HG03196 (cell line): Measurements from ENCODE around the gene DLGAP1.
A peak's percentile ranks its signal among the peaks of the same experiment; 100 is the strongest.
"Not testable (repeated sequence)": the region's sequence is repeated elsewhere in the genome, so short reads cannot be mapped to it uniquely, and the experiment has no call there.

Experiments
- ATAC-seq: cut with Tn5 transposase; IDR thresholded peaks from one replicate; pipeline ENCODE4 v1.9.1; 2021; ENCODE audit not compliant: unreplicated experiment

The DLGAP1 gene

DNA sequence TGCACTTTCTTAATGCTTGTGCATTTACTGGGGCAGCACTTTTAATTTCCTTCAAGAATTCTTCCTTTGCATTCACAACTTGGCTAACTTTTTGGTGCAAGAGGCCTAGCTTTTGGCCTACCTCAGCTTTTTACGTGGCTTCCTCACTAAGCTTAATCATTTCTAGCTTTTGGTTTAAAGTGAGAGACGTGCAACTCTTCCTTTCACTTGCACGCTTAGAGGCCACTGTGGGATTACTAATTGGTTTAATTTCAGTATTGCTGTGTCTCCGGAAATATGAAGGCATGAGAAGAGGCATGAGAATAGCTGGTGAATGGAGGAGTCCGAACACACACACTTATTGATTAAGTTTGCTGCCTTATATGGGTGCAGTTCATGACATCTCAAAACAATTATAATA, 354.1 kb downstream of the DLGAP1 start:
- no peak for ATAC-seq

DNA sequence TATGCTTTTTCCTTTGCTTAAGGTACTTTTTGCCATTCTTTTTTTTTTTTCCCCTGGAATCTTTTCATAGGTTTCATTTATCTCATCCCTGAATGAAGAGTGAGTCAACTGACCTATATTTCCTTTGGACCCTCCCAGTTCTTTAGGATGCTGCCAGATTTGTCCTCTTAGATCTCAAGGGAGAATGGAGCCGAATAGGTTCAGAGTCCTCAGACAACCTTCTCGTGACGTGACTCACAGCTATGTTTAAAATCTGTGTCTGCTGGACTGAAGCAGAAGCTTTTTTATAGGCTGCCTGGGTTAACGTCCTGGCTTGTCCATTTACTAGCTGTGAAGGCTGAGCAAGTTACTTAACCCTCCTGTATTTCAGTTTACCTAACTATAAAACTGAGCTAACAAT, 358.6 kb downstream of the DLGAP1 start:
- no peak for ATAC-seq

DNA sequence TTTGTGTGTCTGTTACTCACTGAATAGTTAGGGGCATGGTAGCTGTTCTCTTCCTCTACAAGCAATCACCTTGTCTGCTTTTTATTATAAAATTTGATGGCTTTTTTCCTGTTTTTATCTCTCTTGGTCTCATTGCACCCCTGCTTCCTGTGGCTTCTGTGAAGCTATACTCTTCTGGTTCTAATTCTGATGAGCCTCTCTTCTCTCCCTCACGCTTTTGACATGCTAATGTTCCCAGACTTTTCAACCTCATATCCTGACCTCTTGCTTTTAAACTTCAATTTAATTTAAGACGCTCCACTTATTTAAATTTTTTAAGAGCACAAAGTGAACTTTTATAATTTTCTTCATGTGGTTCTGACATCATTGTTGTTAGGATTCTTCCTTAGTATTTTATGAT, 361.4 kb downstream of the DLGAP1 start:
- ATAC-seq = no peak

DNA sequence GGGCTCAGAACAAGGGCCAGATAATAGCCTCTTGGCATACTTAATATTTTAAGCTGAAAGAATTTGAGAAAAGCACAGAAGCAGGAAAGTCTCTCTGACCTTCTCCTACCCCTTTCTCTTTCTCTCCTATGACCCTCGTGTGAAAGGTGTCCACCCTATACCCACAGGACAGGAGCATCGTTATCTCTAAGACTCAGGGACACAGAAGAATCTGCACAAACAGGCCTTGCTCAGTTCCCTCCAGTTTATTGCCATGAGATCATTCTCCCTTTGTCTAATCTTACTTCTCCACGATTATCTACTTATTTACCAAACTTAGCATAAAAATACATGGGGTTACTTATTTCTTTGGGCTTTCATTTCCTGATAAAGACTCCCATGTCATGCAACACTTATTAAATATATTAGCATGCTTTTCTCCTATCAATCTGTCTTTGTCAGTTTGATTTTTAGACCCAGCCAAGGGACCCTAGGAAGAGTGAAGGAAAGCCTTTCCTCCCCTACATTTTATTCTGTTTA, 370.7 kb downstream of the DLGAP1 start:
- no peak for ATAC-seq

DNA sequence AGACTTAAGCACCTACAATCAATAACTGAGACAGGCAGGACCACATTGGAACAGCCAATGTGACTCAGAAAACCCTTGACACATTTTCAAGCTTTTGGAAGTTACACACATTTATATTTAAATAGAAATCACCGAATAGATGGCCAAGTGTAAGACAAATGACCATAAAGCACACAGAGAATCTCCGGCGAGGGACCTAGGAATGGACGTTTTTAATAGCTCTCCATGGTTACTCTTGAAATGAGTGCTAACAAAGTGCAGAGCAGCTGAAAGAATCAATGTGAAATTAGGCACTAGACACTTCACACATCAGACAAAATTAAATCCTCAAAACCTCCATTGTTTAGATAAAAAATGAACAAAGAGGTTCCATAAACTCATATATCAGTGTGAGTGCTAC, 376.9 kb downstream of the DLGAP1 start:
- ATAC-seq = no peak

DNA sequence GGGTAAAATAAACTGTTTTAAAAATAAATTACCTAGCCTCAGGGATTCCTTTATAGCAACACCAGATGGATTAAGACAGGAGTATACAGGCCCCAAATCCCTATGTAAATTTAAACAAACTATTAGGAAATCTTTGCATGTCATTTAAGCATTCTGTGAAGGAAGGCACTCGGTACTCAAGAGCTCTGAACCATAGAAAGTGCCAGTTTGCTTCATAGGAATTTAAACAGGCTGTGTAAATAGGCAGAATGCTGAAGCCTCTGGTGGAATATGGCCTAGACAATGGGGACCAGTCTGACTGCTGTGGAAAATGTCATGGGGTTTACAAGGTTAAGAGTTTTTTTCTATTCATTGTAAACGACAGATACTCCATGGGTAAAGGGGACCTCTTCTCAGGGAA, 377.4 kb downstream of the DLGAP1 start:
- ATAC-seq = no peak

DNA sequence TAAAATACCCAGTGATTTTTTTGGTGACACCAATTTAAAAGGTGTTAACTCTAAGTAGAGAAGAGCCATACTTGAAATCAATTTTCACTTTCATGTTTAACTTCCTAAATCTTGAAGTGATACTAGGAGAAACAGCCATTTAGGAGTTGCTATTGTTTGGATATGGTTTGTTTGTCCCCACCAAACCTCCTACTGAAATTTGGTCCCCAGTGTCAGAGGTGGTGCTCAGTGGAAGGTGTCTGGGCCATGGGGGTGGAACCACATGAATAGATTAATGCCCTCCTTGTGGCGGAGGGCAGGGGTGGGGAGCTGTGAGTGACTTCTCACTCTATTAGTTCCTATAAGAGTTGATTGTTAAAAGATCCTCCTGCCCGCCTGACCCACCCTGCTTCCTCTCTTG, 377.9 kb downstream of the DLGAP1 start:
- no peak for ATAC-seq

DNA sequence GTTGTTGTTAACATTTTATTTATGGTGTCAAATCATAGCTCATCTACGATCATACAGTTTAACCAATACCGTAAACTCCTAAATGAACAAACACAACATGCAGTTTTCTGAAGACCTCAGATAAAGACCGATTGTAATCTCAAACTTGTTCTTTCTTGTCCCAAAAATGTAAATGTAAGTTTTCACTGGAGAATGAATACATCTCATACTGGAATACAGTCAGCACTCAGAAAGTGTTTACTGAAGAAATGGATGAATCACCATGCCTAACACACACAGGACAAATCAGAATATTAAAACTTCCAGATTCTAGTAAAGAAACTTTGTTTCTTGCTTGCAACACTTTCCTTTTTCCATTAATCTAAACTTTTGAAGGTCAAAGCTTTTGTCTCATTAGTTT, 380.5 kb downstream of the DLGAP1 start:
- no peak for ATAC-seq

DNA sequence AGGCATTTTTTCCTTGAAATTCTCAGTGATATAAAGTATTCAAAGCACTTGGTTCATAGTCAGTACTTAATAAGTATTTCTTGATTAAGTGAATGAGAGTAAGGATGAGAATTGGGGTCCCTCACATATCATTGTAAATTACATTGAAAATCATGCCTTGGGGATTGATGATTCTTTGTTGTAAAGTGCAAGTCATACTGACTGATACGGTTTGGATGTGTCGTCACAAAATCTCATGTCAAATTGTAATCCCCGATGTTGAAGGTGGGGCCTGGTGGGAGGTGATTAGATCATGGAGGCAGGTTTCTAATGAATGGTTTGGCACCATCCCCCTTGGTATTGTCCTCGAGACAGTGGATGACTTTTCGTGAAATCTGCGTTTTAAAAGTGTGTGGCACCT, 385.9 kb downstream of the DLGAP1 start:
- ATAC-seq = no peak

DNA sequence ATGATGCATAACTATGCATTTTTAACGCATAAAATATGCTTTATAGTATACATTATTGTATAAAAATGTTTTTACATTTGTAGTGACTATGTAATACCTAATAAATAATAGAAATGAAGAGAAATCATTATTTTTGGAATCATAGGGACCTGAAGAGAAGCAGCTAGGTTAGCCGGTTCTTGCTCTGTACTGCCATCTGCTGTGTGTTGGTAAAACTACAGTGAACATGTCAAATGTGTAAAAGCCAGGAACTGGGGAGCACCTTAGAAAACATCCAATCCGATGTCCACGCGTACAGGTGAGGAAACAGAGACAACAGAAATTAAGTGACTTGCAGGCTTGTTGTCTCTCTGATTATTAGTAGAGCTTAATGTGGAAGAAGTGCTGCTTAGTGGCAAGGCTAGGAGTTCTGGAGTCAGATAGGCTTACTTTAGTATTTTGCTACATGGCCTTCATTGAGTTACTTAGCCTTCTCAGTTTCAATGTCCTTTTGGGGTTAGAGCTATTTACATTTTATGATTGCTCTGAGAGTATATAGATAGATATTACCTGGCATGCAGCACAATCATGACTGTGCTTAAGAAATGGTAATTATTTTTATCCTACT, 386.5 kb downstream of the DLGAP1 start:
- ATAC-seq = no peak

DNA sequence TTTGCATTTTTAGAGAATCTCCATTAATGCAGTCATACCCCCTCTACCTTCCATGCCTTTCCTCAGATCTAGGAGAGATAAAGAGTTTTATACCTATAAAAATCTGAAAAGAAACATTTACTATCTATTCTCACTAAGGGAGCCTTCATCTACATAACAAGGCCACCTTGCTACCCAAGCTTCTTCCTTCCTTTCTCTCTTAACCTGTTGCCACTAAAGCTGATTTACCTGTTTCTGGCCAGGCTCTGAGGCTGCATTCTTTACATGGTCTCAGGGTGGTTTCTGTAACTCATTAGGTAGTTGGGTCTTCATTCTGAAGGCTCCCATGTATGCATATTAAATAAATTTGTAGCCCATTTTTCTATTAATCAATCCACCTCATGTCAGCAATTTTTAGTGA, 391.6 kb downstream of the DLGAP1 start:
- no peak for ATAC-seq

DNA sequence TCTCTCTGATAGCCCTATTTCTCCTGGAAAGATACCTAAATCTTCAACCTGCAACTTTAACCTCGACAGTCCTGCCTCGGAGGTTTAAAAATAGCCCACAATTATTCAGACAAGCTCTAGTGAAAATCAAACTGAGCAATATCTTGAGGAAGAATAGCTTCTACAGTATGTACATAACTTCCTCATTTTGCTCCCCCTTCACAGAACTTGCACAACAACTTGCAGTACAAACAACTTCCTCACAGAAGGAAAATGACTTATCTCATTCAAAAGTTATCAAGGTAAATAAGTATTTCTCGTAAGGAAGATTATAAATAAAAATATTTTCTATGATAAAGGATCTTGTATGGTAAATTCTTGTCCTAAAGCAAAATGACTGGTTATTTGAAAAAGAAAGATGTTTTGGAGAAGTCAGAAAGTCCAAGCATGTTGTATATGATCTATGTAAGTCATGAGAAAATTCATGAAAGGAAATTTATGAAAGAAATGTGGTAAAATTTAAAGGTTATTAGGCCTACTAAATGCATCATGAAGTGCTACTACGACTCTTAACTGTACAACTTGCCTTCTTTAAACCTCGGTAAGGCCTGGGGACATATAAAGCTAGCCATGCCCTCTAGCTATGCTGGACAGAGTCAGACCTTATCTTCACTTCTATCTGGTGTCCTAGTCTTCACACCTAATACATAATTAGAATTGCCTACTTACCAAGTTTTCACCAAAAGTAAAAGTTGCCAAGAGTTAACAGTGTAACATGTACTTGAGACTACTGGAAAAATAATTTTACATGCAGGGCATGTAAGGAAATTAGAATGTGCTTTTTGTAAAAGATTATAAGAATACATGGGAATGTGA, 394.5 kb downstream of the DLGAP1 start:
- ATAC-seq = no peak

DNA sequence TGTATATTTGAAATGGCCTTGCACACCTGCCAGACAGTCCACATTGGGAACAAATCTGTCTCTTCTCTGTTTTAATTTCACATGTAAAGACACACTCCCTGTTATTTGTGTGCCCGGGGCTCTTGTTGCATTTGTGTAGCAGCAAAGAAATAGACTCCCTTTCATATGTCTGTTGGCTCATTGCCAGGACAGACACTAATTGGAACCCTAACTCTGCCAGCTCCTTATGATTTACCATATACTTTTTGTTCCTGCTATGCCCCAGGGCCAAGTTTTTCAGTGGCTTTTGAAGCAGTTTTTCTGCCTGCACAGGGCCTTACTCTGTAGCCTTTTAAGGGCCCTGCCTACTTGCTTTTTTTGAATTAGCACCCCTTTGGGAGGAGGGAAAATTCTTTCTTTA, 396.9 kb downstream of the DLGAP1 start:
- ATAC-seq = no peak

DNA sequence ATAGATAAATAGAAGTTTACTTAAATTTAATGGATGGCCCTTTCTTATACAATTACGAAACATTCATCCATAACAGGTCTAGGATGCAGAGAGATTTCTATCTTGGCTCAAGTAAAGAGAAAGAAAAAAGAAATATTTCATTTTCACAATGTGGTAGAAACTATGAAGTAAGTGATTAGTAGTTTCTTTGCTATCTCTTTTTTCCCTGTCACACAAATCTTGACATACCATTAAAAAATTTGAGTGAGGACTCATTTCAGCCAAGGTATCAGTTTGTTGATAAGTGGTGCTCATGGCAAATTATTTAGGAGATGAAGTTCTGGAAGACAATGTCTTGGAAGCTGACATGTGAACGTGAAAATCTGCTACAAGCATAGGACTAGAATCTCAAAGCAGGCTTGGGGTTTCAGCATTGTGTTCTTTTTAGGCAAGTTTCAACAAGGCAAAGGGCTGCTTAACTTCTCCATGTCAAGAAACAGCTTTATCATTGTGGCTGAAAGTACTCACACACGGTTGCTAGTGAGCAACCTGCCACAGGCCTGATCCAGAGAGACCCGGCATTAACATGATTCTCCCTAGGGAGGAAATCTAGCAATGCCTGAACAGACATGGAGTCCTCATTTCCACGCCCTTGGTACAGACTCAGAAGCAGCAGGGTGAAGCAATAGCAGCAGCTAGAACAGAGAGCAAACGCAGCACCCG, 414.6 kb downstream of the DLGAP1 start:
- no peak for ATAC-seq

DNA sequence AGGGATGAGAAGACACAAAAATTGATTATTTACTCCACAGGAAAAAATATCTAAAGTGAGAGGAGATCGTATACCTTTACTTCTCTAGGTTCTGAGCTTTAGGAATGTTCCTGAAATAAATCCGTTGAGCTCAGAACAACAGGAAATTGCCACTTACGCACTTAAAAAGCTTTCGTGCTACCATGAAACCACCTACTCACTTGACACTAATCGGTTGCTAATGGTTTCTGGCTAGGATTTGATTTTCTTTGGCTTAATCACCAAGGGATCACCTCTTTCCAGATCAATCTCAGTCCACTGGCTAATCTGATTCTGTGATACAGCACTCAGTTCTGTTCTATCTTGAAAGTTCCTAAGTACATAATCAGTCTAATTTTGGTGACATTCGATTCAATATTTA, 419.6 kb downstream of the DLGAP1 start:
- ATAC-seq = no peak

DNA sequence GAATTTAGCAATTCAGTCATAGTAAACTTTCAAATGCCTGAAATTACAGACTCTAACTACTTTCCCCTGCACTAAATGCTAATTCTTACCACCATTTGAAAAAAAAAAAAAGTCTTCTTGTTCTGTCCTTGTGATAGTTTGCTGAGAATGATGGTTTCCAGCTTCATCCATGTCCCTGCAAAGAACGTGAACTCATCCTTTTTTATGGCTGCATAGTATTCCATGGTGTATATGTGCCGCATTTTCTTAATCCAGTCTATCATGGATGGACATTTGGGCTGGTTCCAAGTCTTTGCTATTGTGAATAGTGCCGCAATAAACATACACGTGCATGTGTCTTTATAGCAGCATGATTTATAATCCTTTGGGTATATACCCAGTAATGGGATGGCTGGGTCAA, 420.3 kb downstream of the DLGAP1 start:
- ATAC-seq = not testable (repeated sequence)

DNA sequence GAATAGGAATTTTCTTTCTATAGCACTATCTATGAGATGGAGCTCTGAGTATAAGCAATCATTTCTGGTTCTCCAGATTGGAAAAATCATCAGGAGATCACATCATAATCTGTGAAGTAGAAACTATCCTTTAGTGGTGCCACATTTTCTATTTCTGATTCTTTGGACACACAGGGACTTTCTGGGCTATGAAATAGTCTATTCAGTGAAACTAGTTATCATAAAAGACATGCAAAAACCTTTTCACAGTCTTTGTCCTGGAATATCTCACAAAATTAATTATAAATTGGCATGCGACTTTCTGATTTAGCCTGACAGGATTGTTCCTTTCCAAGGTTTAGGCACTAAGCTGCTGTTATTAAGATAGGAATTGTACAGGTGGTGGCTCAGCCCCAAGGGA, 428.6 kb downstream of the DLGAP1 start:
- no peak for ATAC-seq

DNA sequence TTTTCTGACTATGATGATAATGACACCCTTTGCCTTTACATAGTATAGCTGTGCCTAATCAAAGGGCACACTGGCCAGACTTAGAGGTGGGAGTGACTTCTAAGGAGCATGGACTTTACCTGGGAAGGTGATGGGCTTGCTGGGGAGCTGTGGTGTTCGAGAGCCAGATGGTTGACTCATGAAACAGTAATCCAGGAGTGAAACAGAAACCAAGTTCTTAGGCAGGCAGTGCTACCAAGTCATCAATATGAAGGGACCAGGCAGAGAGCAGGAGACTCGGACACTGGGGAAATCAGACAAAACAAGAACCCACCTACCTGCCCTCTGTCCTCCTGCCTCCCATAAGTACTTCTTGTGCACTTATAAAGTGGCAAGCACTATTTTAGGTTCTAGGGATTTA, 430.4 kb downstream of the DLGAP1 start:
- ATAC-seq = no peak

DNA sequence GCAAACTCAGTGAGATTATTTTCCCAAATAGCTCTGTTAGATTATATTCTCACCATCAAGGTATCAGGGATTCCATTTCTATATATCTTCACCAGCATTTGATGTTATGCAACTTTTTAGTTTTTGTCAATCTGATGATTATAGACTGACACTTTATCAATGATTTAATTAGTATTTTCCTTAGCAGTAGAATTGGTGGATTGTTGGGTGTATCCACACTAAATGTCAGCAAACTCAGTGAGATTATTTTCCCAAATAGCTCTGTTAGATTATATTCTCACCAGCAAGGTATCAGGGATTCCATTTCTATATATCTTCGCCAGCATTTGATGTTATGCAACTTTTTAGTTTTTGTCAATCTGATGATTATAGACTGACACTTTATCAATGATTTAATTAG, 432.4 kb downstream of the DLGAP1 start:
- not testable (repeated sequence) for ATAC-seq

DNA sequence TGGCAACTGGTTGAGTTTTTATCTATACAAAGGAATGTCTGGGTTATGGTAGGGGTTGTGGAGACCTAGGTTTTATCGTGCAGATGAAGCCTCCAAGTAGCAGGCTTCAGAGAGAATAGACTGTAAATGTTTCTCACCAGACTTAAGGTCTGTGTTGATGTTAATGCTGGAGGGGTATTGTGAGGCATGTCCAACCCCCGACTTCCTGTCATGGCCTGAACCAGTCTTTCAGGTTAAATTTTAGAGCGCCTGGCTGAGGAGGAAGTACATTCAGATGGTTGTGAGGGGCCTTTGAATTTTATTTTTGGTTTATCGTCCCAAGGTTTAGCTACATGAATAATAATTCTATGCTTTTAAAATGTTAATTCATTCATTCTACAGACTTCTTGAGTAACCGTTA, 435.1 kb downstream of the DLGAP1 start:
- no peak for ATAC-seq

DNA sequence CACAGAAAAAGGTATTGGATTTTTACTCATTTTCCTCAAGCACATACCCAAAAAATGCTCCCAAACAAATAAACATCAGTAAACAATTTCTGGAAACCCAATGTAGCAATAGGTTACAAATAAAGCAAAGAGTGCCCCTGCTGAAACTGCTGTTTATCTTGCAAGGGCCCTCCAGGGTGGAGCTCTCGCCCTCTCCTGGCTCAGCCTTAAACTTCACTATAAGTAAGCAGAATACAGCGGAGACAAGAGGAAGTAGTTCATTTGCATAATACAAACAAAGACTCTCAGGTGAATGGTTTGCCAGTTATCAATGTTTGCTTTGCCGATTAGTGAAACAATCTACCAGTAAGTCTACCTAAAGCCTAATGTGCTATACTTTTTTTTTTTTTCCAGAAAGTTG, 437.6 kb downstream of the DLGAP1 start:
- ATAC-seq = peak; percentile 73
